GM23338 (cell line): ENCODE data around the gene NOC2L. TPM values are rescaled to one million over a fixed set of nuclear protein-coding genes. Genes with fewer than 3 reads are reported as not detected.

Experiments
- ATAC-seq: fragments of 200-7000 bp; cut with Tn5 transposase; 3 replicates; pipeline ENCODE4 v1.9.1; 2020
- DNase-seq: peaks from one replicate; pipeline ENCODE4 v3.0.0-alpha.2; 2015; ENCODE audit warnings: low spot score
- H2AFZ ChIP-seq: fragments of 200-600 bp; sonication (generic); 2 replicates; pipeline ENCODE4 v1.8.0; 2016; ENCODE audit warnings: antibody characterized with exemption, mild to moderate bottlenecking, moderate library complexity
- H3F3A ChIP-seq: fragments of 200-600 bp; sonication (generic); replicated peaks from 2 replicates; pipeline ENCODE4 v1.8.0; 2017; ENCODE audit warnings: antibody characterized with exemption, mixed run types, low read depth
- H3K27ac ChIP-seq: fragments of 200-600 bp; sonication (generic); 2 replicates; pipeline ENCODE4 v1.6.1; 2016; ENCODE audit warnings: low read depth
- H3K27me3 ChIP-seq: fragments of 200-600 bp; sonication (generic); 2 replicates; pipeline ENCODE4 v1.8.0; 2016; ENCODE audit warnings: mild to moderate bottlenecking, mixed run types, moderate library complexity; ENCODE audit not compliant: insufficient read depth
- H3K36me3 ChIP-seq: fragments of 200-600 bp; sonication (generic); 2 replicates; pipeline ENCODE4 v1.8.0; 2016; ENCODE audit warnings: mild to moderate bottlenecking; ENCODE audit not compliant: insufficient read depth
- H3K4me1 ChIP-seq: fragments of 200-600 bp; sonication (generic); 2 replicates; pipeline ENCODE4 v1.8.0; 2016; ENCODE audit warnings: mild to moderate bottlenecking, moderate library complexity; ENCODE audit not compliant: insufficient read depth
- H3K4me2 ChIP-seq: fragments of 200-600 bp; sonication (generic); 2 replicates; pipeline ENCODE4 v1.7.1; 2017; ENCODE audit warnings: mixed run types
- H3K4me3 ChIP-seq: fragments of 200-600 bp; sonication (generic); 2 replicates; pipeline ENCODE4 v1.6.1; 2016; ENCODE audit warnings: mixed run types
- H3K79me2 ChIP-seq: fragments of 200-600 bp; sonication (generic); replicated peaks from 2 replicates; pipeline ENCODE4 v1.8.0; 2017; ENCODE audit warnings: mild to moderate bottlenecking; ENCODE audit not compliant: insufficient read depth
- H3K9me2 ChIP-seq: fragments of 200-600 bp; sonication (generic); 2 replicates; pipeline ENCODE4 v1.8.0; 2017; ENCODE audit not compliant: insufficient read depth
- H4K20me1 ChIP-seq: fragments of 200-600 bp; sonication (generic); replicated peaks from 2 replicates; pipeline ENCODE4 v1.8.0; 2017; ENCODE audit warnings: mild to moderate bottlenecking; ENCODE audit not compliant: insufficient read depth
- H3K27ac Mint-ChIP-seq: 2 replicates; pipeline ENCODE4 v1.8.0; 2020; ENCODE audit warnings: inconsistent platforms, mild to moderate bottlenecking, moderate library complexity, mixed read lengths
- H3K27me3 Mint-ChIP-seq: 3 replicates; pipeline ENCODE4 v1.8.0; 2022; ENCODE audit warnings: low read depth, mild to moderate bottlenecking, moderate library complexity, mixed read lengths, inconsistent platforms; ENCODE audit not compliant: insufficient read depth, poor library complexity
- H3K36me3 Mint-ChIP-seq: 3 replicates; pipeline ENCODE4 v1.8.0; 2021; ENCODE audit warnings: low read depth, mild to moderate bottlenecking, inconsistent platforms, moderate library complexity, mixed read lengths
- H3K4me1 Mint-ChIP-seq: 3 replicates; pipeline ENCODE4 v1.8.0; 2020; ENCODE audit warnings: mild to moderate bottlenecking, inconsistent platforms, mixed read lengths
- H3K4me3 Mint-ChIP-seq: 3 replicates; pipeline ENCODE4 v1.8.0; 2021; ENCODE audit warnings: moderate library complexity, mild to moderate bottlenecking, inconsistent platforms, mixed read lengths
- H3K9me3 Mint-ChIP-seq: 3 replicates; pipeline ENCODE4 v1.8.0; 2020; ENCODE audit warnings: moderate library complexity, mild to moderate bottlenecking, inconsistent platforms, mixed read lengths
- CREB1 ChIP-seq: fragments of 250-450 bp; sonication (Bioruptor Pico); IDR thresholded peaks from 2 replicates; pipeline ENCODE4 v1.5.0; 2020; ENCODE audit warnings: low read depth, mild to moderate bottlenecking, moderate library complexity
- CTCF ChIP-seq, 2 experiments: fragments of 200-600 bp in 1 of 2; sonication (generic) in 1 of 2; conservative IDR thresholded peaks; 2 replicates each; pipeline versions ENCODE4 v1.5.1 to v1.6.1; 2016 to 2017; ENCODE audit warnings: antibody characterized with exemption in 2 of 2, low read depth in 2 of 2, mild to moderate bottlenecking in 2 of 2, moderate library complexity in 1 of 2
- ETS1 ChIP-seq: IDR thresholded peaks from 2 replicates; pipeline ENCODE4 v1.6.1; 2016; ENCODE audit warnings: antibody characterized with exemption
- EZH2 ChIP-seq: fragments of 200-600 bp; sonication (generic); IDR thresholded peaks from one replicate; pipeline ENCODE4 v1.8.0; 2017; ENCODE audit warnings: antibody characterized with exemption, mild to moderate bottlenecking, low read depth; ENCODE audit not compliant: unreplicated experiment
- EZH2phosphoT487 ChIP-seq: fragments of 200-600 bp; sonication (generic); IDR thresholded peaks from one replicate; pipeline ENCODE4 v1.8.1; 2018; ENCODE audit warnings: antibody characterized with exemption; ENCODE audit not compliant: unreplicated experiment
- JUNB ChIP-seq: IDR thresholded peaks from one replicate; pipeline ENCODE4 v1.6.1; 2016; ENCODE audit warnings: antibody characterized with exemption; ENCODE audit not compliant: unreplicated experiment
- NANOG ChIP-seq: IDR thresholded peaks from 2 replicates; pipeline ENCODE4 v1.6.1; 2016; ENCODE audit warnings: antibody characterized with exemption, borderline replicate concordance
- POLR2AphosphoS5 ChIP-seq: IDR thresholded peaks from 2 replicates; pipeline ENCODE4 v1.6.1; 2016; ENCODE audit warnings: antibody characterized with exemption, low read depth
- REST ChIP-seq: IDR thresholded peaks from one replicate; pipeline ENCODE4 v1.6.1; 2018; ENCODE audit warnings: antibody characterized with exemption; ENCODE audit not compliant: unreplicated experiment
- STAT1 ChIP-seq: IDR thresholded peaks from one replicate; pipeline ENCODE4 v1.6.1; 2016; ENCODE audit warnings: antibody characterized with exemption; ENCODE audit not compliant: unreplicated experiment
- ZNF114 ChIP-seq: fragments of 250-450 bp; sonication (Bioruptor Pico); IDR thresholded peaks from 2 replicates; pipeline ENCODE4 v1.5.0; 2020; ENCODE audit warnings: mild to moderate bottlenecking, moderate library complexity
- ZNF331 ChIP-seq: fragments of 250-450 bp; sonication (Bioruptor Pico); IDR thresholded peaks from 2 replicates; pipeline ENCODE4 v1.5.0; 2020; ENCODE audit warnings: low read depth, mild to moderate bottlenecking, moderate library complexity
- ZNF462 ChIP-seq: fragments of 250-450 bp; sonication (Bioruptor Pico); IDR thresholded peaks from 2 replicates; pipeline ENCODE4 v1.5.0; 2020; ENCODE audit warnings: mild to moderate bottlenecking, moderate library complexity
- polyA plus RNA-seq: library from polyadenylated mRNA; unstranded; fragments of >200 nt; fragmentation: Nextera tagmentation; extraction: Ambion mirVana; gene quantifications from 2 replicates; pipeline ENCODE4 v1.2.1, GENCODE V29; 2016
- total RNA-seq: library from RNA; depleted of rRNA; stranded (reverse); fragments of >200 nt; shearing (Covaris generic); gene quantifications from 2 replicates; pipeline ENCODE4 v1.2.3, GENCODE V29; 2014

NOC2L gene
- total and polyA plus RNA-seq, 2 experiments from 2014 or later: 79.3 to 125 TPM

- Mint-ChIP-seq H3K27ac (no peak overlapping the region), H3K4me3 (no peak overlapping the region; the same call in 2 of the 3 replicates), H3K36me3 (peaks cover 4% of the 10 kb centered on the region), H3K4me1 (peaks cover 5% of the 10 kb centered on the region), H3K27me3 (peaks cover 76% of the 10 kb centered on the region), H3K9me3 (peaks cover 23% of the 10 kb centered on the region)
- no peak overlapping the region for H3K27ac ChIP-seq
- no peak overlapping the region for H3K4me2 ChIP-seq
- H3K79me2 ChIP-seq: no peaks in the 10 kb centered on the region
- ATAC-seq (no peak), DNase-seq (peak; percentile 26)
- peaks cover 8% of the 10 kb centered on the region for H3K4me1 ChIP-seq
- peaks cover 92% of the 10 kb centered on the region for H3K27me3 ChIP-seq
- H2AFZ ChIP-seq: no peak overlapping the region
- no peaks in the 10 kb centered on the region for H3K36me3 ChIP-seq
- no peaks in the 10 kb centered on the region for H3K9me2 ChIP-seq
- no peaks in the 10 kb centered on the region for H4K20me1 ChIP-seq
- H3K4me3 ChIP-seq: no peak overlapping the region
- TF ChIP-seq ZNF462 (CRISPR knock-in tag) (no peak), NANOG (no peak), REST (no peak), JUNB (no peak), ZNF114 (CRISPR knock-in tag) (no peak), EZH2phosphoT487 (no peak), STAT1 (no peak), ZNF331 (CRISPR knock-in tag) (no peak), CTCF (conservative IDR thresholded peaks at IDR 0.05; ENCODE audit: low read depth in 2 of 2) (no peak), ETS1 (no peak), EZH2 (no peak), CREB1 (CRISPR knock-in tag) (no peak), POLR2AphosphoS5 (no peak)
- H3F3A ChIP-seq: peaks cover 5% of the 10 kb centered on the region; the same call in 1 of the 2 replicates
These were observed 36.9 kb upstream of the NOC2L start for GRCh38 chr1:995665-996633.
